ENCODE data around the gene UHRF1.

DNA sequence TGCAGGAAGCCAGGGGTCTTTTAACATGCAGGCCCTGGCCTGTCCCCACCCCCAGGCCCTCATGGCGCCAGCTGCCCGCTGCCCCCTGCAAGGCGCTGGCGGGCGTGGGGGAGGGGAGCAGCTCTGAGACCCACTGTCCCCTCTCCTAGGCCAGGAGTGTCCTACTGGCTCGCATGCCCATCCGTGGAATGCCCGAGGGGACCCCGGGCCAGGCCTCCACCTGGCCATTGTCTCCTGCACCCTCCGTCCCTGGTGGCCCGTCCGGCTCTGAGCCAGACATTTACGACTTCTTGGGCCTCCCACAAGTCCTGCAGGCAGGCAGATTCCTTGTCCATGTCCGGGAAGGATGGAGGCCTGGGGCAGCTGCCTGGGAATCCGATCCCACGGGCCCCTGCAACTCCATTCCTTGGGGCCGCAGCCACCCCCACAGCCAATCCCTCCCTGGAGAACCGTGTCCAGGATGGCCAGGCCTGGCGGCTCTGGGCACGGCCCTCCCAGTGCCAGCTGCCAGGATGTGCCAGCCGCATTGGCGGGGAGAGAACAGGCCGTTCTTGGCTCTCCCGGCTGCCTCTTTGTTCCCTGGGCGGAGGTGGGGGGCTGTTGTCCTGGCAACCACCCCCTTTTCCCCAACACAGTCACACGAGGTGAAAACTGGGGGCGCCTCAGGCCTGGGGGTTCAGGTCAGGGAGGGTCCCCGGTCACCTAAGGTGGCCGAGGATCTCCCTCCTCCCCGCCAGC lies 31.4 kb upstream of the UHRF1 start:
- TF ChIP-seq POLR2A (IDR thresholded peaks at IDR 0.05; ENCODE audit: low read depth, low read length) (no peak), POLR2AphosphoS5 (IDR thresholded peaks at IDR 0.05; ENCODE audit: low read depth, low read length) (no peak), SPI1 (IDR thresholded peaks at IDR 0.05; ENCODE audit: low read depth, low read length) (no peak), TAF1 (IDR thresholded peaks at IDR 0.05; ENCODE audit: low read depth, low read length) (no peak)
